Parathyroid adenoma (tissue), 2 donors: ENCODE measurements around the gene CD44.
A peak's percentile ranks its signal among the peaks of the same experiment; 100 is the strongest.

Experiments
- H2AFZ ChIP-seq: fragments of 300-600 bp; sonication (generic); one replicate; pipeline ENCODE4 v1.7.0; 2017; ENCODE audit warnings: antibody characterized with exemption, mild to moderate bottlenecking
- H3K27ac ChIP-seq: fragments of 300-600 bp; sonication (generic); one replicate; pipeline ENCODE4 v1.7.0; 2017
- H3K27me3 ChIP-seq: fragments of 300-600 bp; sonication (generic); one replicate; pipeline ENCODE4 v1.7.0; 2017; ENCODE audit warnings: low read length; ENCODE audit not compliant: control insufficient read depth, insufficient read depth
- H3K36me3 ChIP-seq: fragments of 300-600 bp; sonication (generic); one replicate; pipeline ENCODE4 v1.7.0; 2017; ENCODE audit warnings: low read length; ENCODE audit not compliant: control insufficient read depth, insufficient read depth
- H3K4me1 ChIP-seq: fragments of 300-600 bp; sonication (generic); one replicate; pipeline ENCODE4 v1.7.0; 2017; ENCODE audit warnings: control low read depth
- H3K4me2 ChIP-seq: fragments of 300-600 bp; sonication (generic); one replicate; pipeline ENCODE4 v1.7.0; 2017; ENCODE audit warnings: low read length
- H3K4me3 ChIP-seq: fragments of 300-600 bp; sonication (generic); one replicate; pipeline ENCODE4 v1.7.0; 2017; ENCODE audit warnings: low read depth, low read length
- H3K79me2 ChIP-seq: fragments of 300-600 bp; sonication (generic); one replicate; pipeline ENCODE4 v1.7.0; 2017; ENCODE audit warnings: control low read depth
- H3K9ac ChIP-seq: fragments of 300-600 bp; sonication (generic); one replicate; pipeline ENCODE4 v1.7.0; 2017; ENCODE audit warnings: mild to moderate bottlenecking
- H3K9me3 ChIP-seq: fragments of 300-600 bp; sonication (generic); one replicate; pipeline ENCODE4 v1.7.0; 2017; ENCODE audit warnings: low read length; ENCODE audit not compliant: control insufficient read depth
- CTCF ChIP-seq: fragments of 300-600 bp; sonication (generic); IDR thresholded peaks from one replicate; pipeline ENCODE4 v1.7.0; 2017; ENCODE audit warnings: antibody characterized with exemption, mild to moderate bottlenecking
- donor health status: primary hyperparathyroidism.

Gene CD44

GRCh38 chr11:35136311-35136710 lies 2.7 kb upstream of the CD44 start:
- H3K36me3 ChIP-seq = no peaks in the 10 kb centered on the region

GRCh38 chr11:35138058-35138457 lies 913 bp upstream of the CD44 start:
- Histone ChIP-seq H3K27me3 (no peaks in the 10 kb centered on the region), H3K4me2 (no peak overlapping the region), H3K4me3 (no peak overlapping the region), H3K9ac (no peak overlapping the region), H3K4me1 (no peaks in the 10 kb centered on the region), H3K27ac (no peak overlapping the region), H2AFZ (no peak overlapping the region), H3K36me3 (no peaks in the 10 kb centered on the region), H3K79me2 (no peaks in the 10 kb centered on the region), H3K9me3 (no peaks in the 10 kb centered on the region)
- no peak for TF ChIP-seq CTCF

More at GRCh38 chr11:35136311-35136710, 2.7 kb upstream of the CD44 start:
- no peak overlapping the region for H3K27ac ChIP-seq
- no peaks in the 10 kb centered on the region for H3K9me3 ChIP-seq
- no peaks in the 10 kb centered on the region for H3K79me2 ChIP-seq
- H3K27me3 ChIP-seq = no peaks in the 10 kb centered on the region
- H2AFZ ChIP-seq = no peak overlapping the region
- H3K9ac ChIP-seq = no peak overlapping the region
- H3K4me3 ChIP-seq = no peak overlapping the region
- no peak for TF ChIP-seq CTCF
- no peaks in the 10 kb centered on the region for H3K4me1 ChIP-seq
- H3K4me2 ChIP-seq = no peak overlapping the region

- H3K9ac ChIP-seq = no peak overlapping the region
- no peaks in the 10 kb centered on the region for H3K36me3 ChIP-seq
- no peaks in the 10 kb centered on the region for H3K27me3 ChIP-seq
Measured at GRCh38 chr11:35138606-35138942, 397 bp upstream of the CD44 start.

GRCh38 chr11:35139722-35140282 lies 831 bp downstream of the CD44 start:
- Histone ChIP-seq H3K4me1 (peaks cover 1% of the 10 kb centered on the region), H3K9me3 (no peaks in the 10 kb centered on the region), H3K79me2 (no peaks in the 10 kb centered on the region), H3K9ac (no peak overlapping the region), H2AFZ (peak overlapping the region; percentile 82), H3K27ac (peak overlapping the region; percentile 58), H3K36me3 (no peaks in the 10 kb centered on the region), H3K27me3 (no peaks in the 10 kb centered on the region), H3K4me2 (no peak overlapping the region), H3K4me3 (peak overlapping the region; percentile 49)
- TF ChIP-seq CTCF = no peak

More at GRCh38 chr11:35138606-35138942, 397 bp upstream of the CD44 start:
- Histone ChIP-seq H3K4me3 (peak overlapping the region; percentile 27), H3K27ac (peak overlapping the region; percentile 58), H3K79me2 (no peaks in the 10 kb centered on the region), H3K4me1 (no peaks in the 10 kb centered on the region), H3K4me2 (peak overlapping the region; percentile 65), H3K9me3 (no peaks in the 10 kb centered on the region), H2AFZ (peak overlapping the region; percentile 82)
- no peak for TF ChIP-seq CTCF

GRCh38 chr11:35141071-35141470 lies 2.1 kb downstream of the CD44 start:
- Histone ChIP-seq H3K4me3 (no peak overlapping the region), H3K9ac (no peak overlapping the region), H3K36me3 (no peaks in the 10 kb centered on the region), H3K27ac (no peak overlapping the region), H3K79me2 (peaks cover 2% of the 10 kb centered on the region), H3K27me3 (no peaks in the 10 kb centered on the region), H3K4me2 (no peak overlapping the region), H2AFZ (no peak overlapping the region), H3K4me1 (peaks cover 4% of the 10 kb centered on the region), H3K9me3 (no peaks in the 10 kb centered on the region)
- no peak for TF ChIP-seq CTCF
